Stimulated activated CD8-positive, alpha-beta memory T cell treated with anti-CD3 and anti-CD28 coated beads, Interleukin-12 subunit alpha, Interleukin-12 subunit beta, amount 100 ng/mL, for 24 hours (primary cell): Measurements from ENCODE around the gene STXBP5.

ENCODE experiments used
- DNase-seq: peaks from one replicate; pipeline ENCODE4 v3.0.0-alpha.2; 2020; ENCODE audit errors: extremely low read depth

Gene STXBP5

DNA sequence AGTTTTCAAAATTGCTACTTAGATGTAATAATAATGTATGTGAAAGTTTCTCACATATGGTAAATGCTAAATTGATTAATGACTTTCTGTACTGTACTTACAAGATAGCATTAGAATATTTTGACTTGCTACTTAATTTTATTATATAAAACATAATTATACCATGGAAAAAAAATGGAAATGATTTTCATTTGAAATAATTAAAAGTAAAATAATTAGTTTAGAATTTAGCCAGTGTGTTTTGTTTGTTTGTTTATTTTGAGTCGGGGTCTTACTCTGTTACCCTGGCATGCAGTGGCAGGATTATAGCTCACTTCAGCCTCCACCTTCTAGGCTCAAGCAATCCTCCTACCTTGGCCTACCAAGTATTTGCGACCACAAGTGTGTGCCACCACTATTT is 7.1 kb downstream of the STXBP5 start:
- DNase-seq: no peak

DNA sequence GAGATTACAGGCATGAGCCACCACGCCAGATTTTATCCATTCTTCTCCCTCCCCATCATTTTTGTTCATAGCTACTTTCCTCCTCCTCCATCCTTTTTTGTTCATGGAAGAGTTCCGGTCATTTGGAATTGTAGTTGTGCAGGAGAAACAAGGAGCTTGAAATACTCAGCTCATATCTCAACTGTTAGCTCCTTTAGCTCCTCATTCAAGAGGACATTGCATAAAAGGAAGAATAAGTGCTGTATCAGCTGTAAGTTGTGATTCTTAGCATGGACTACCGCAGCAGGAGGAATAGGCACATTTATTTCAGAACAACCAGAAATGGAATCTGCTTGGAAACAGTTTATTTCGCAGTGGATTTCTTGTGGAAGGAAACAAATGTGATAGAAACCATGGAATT is 7.6 kb downstream of the STXBP5 start:
- DNase-seq: no peak

DNA sequence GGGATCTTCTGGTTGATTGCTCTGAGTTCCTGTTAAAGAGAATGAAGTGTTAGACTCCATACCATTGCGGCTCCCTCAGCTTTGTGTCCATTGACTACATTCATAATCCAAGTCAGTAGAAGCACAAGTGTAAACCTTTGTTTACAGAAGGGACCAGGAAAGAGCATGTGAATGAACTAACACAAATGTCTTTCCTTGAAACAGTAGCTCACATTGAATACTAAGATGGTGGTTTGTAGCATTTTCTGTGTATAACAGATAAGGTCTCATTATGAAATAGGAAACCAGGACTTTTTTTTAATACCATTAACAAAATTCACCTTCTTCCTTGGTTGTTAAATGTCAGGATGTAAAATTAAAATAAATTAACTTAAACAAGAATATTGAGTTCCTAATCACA is 8.4 kb downstream of the STXBP5 start:
- no peak for DNase-seq

DNA sequence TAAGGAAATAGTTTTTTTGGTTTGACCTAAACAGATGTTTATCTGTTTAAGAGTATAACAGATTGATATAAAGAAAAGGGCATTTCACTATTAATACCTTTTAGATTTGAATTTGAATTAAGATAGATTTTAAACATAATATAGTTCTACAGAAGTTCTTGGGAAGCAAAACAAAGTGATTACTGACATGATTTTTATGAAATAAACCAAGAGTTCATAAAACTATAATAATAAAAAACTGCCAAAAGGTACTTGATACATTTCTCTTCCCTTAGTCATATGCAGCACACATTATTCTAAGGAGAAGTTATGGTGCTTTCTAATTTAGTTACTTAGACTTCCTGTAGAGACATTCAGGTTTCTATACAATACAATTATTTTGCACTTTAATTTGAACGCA is 9.6 kb downstream of the STXBP5 start:
- no peak for DNase-seq

DNA sequence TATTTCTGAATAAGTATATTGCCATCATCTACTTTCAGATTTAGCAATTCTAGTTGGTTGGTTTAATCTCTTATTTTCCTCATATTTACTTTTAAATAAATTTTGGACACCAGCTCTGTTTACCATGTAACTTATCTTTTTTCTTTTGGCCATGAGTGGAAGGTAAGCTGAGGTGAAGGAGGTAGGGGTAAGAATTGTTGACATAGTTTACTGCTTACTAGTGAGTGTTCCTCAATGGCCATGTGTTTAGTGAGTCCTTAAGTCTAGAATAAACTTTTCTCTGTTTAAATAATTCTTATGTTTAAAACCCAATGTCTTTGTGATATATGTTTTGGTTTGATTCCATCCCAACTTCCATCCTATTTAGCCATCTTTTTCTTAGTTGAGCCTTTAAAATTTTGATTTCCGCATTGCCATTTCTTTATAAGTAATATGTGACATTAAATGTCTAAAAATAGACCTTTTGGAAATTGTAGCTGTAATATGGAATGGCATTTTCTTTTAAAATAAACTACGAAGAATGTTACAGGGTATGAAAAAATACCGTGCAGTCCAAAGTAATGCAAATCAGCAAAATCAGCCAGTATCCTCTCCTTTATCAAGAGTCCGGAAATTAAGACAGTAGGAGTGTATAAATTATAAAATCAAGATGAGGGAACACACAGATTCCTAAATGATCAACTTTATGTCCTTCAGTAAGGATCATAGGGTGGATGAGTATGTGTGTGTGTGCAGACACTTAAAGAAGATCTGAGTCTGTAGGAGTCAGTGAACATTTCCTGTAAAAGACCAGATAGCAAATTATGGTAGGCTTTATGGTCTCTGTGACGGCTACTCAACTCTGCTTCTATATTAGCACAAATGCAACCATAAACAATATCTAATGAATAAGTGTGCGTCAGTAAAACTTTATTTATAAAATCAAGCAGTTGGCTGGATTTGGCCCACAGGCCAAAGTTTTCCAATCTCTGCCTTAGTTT is 10.3 kb downstream of the STXBP5 start:
- DNase-seq: no peak

DNA sequence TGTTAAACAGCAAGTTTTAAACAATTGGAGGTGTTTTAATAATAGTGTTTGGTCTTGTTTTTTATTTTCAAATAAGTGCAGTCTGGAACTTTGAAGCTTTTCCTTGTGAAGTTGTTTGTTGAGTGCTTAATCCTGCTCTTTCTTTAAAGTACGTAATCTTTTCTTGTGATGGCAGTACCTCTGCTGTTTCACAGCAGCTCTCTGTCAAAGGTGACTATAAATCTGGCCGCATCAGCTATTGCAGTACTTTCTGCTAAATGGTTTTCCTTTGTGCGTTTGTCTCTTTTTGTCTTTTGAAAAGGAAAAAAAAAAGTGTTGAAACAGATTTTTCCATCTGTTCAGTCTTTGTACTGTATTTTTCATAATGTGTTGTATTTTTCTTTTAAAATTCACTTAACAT is 12.7 kb downstream of the STXBP5 start:
- no peak for DNase-seq

DNA sequence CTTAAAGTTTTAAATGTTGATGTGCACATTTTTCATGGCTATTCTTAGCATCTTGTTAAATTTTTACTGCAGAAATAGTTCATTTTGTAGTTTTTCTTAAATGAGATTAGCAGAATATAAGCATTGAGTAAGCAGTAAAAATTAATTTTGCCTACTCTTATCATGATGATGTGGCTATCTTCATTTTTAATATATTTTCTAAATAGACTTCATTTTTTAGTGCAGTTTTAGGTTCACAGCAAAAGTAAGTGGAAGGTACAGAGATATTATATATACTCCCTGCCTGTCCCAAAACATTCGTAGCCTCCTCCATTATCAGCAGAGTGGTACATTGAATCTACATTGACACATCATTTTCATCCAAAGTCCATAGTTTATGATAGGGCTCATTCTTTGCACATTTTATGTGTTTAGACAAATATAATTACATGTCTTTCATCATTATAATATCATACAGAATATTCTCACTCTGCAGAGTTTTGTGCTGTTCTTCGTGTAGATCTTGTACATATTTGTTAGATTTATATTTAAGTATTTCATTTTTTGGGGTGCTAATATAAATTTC is 13.7 kb downstream of the STXBP5 start:
- DNase-seq: no peak

DNA sequence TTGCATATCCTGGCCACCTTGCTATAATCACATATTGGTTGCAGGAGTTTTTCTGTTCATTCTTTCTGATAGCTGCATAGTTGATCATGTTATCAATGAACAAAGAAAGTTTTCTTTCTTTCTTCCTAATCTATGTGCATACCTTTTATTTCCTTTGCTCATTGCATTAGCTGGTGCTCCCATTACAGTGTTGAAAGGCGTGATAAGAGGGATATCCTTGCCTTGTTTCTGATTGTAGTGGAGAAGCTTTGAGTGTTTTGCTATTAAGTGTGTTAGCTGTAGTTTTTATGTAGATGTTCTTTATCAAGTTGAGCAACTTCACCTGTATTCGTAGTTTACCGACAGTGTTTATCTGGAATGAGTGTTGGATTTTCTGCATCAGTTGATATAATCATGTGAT is 14.6 kb downstream of the STXBP5 start:
- DNase-seq: no peak

DNA sequence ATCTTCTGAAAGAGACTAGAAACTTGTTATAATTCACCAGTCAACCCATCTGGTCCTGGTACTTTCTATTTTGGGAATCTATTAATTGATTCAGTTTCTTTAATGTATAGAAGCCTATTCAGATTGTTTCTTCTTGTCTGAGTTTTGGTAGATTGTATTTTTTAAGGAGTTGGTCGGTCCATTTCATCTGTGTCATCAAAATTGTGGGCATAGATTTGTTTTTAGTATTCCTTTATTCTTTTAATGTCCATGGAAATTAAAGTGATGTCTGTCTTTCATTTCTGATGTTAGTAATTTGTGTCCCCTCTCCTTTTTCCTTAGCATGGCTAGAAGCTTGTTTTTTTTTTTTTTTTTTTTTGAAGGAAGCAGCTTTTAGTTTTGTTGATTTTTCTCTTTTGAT is 15.2 kb downstream of the STXBP5 start:
- DNase-seq: no peak

DNA sequence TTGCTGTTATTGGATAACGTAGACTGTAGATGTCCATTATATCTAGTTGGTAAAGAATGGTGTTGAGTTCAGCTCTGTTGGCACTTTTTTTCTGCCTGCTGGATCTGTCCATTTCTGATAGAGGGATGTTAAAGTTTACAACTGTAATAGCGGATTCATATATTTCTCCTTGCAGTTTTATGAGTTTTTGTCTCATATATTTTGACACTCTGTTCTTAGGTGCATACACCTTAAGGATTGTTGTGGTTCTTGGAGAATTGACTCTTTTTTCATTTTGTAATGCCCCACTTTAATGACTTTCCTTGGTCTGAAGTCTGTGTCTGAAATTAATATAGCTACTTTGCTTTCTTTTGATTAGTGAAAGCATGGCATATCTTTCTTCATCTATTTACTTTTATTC is 16.1 kb downstream of the STXBP5 start:
- DNase-seq: no peak

DNA sequence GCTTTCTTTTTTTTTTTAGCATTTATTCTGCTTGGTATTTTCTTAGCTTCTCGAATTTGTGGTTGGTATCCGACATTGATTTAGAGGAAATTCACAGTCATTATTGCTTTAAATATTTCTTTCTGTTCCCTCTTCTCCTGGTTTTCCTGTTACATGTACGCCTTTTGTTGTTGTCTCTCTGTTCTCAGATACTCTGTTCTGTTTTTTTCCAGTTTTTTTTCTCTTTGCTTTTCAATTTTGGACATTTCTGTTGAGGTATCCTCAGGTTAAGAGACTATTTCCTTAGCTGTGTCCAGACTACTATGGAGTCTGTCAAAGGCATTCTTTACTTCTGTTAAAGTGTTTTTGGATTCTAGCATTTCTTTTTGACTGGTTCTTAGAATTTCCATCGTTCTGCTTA is 17.5 kb downstream of the STXBP5 start:
- no peak for DNase-seq

DNA sequence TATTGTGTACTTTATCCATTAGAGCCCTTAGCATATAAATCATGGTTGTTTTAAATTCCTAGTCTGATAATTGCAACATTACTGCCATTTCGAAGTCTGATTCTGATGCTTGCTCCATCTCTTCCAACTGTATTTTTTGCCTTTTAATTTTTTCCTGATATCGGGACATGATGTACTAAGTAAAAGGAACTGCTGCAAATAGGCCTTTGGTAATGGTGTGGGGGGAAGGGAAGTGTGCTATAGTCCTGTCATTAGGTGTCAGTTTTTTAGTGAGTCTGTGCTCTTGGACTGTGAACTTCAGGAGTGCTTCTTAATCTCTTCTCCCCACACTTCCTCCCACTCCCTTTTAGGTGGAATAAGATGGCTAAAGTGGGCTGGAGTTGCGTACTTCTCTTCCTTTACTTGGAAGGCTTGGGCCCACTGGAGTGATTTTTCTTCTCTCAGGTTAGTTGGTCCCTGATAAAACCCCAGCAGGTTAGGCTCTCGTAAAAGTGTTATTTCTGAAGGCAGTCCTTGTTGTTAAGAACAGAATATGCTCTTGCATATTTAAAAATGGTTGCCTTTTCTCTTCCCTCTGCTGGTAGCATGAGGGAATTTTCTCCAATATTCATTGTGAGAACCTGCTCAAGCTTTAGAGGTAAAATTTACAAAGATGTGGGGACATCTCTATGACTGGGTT is 18.1 kb downstream of the STXBP5 start:
- no peak for DNase-seq

DNA sequence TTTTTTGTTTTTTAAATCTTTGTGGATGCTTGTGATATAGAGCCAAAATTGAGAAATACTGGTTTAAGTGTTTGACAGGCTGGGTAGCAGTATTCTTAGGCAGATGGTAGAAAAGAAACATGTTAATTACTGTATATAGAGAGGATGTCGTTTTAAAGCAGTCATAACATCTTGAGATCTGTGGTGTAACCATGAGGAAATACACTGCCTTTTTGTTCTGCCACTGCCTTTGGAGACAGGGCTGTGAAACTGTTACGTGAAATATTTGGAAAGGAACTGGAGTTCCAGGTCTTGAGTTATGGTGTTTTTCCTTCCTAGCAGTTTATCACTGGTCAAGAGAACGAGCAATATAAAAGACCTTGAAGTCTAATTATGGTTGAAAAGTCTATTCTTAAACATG is 19.5 kb downstream of the STXBP5 start:
- DNase-seq: no peak

DNA sequence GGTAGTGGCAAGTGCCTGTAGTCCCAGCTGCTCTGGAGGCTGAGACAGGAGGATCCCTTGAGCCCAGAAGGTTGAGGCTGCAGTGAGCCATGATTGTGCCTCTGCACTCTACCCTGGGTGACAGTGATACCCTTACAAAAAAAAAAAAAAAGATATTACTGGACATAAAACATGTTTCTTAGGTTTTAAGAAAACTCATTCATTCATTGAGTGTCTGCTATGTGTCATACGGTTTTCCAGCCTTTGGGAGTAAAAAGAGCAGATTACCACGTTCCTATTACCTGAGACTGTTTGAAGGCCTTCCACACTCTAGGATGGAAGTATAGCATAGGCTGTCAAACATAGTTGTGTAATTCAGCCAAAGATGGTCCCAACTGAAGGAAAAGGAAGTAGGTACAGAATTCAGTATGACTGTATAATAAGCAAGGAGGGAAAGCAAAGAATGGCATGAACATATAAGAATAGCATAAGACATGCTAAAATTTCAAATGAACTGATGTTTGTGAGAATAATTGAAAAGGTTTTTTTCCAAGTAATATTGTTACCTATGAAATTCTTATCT is 22.0 kb downstream of the STXBP5 start:
- no peak for DNase-seq

DNA sequence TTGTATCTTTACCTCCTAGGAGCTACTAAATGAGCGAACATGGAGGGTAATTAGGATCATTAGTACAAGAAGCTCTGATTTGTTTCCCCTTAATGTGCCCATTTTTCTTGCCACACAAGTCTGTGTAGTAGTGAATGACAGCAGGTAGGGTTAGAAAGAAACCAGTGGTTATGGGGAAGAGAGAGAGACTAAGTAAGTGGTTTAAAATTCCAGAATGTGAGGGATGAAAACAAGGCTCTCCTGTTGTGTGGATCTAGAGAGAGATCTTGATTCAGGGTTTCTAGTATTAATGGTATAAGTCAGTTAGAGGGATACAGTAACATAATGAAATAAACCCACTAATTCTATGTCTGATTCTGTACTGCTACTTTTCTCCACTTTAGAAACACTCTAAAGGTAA is 22.7 kb downstream of the STXBP5 start:
- DNase-seq: no peak

DNA sequence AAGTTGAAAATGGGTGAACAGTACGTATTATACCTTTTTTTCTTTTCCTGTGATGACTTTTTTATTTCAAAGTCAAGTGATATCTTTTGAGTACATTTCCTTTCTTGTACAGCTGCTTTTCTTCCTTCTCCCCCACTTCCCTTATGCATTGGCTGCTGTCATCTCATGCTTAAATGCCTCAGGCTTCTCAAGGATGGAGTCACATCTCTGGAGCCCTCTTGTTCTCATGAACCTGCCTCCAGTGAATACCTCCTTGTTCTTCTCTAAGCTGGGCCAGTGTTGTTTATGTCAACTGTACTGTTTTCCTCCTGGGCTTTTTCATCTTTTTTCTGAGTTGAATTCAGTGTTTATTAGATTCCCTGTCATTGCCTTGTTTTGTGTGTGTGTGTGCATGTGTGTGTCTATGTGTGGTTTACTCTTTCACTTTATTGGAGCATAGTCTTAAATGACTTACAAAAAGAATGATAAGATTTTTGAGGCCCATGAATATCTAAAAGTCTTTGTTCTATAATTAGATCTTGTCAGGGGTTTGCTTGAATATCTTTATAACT is 23.6 kb downstream of the STXBP5 start:
- DNase-seq: no peak

DNA sequence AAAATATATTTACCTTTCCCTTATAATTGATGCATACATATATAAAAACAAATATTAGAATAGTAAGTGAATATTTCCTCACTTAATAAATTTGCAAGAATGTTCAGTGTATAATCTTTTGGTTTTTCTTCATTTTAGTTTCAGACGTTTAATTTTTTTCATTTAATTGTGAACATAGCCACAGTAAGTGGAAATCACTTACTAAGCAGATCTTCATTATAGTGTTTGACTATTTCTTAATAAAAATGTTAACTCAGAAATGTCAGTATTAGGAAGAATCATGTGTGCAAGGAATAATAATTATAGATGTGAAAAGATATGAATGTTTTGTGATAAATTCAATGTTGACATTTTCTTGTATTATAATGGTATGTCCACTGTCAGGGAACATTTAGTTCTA is 27.4 kb downstream of the STXBP5 start:
- no peak for DNase-seq

DNA sequence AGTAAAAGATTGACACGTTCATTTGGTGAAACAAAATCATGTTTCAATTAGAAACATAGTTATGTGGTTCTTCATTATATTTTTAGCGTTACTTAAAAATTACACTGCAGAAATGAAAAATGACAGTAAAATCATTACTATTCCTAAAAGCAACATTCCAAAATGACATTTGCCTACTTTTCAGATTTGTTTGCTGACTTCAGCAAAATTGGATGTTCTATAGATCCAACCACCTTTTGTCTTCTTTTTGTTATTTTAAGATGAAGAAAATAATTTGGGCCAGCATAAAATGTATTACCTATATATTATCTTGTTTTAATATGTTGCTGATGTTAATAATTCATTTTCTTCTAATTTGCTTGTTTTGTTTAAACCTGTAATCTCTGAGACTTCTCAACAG is 30.5 kb downstream of the STXBP5 start:
- DNase-seq: no peak

DNA sequence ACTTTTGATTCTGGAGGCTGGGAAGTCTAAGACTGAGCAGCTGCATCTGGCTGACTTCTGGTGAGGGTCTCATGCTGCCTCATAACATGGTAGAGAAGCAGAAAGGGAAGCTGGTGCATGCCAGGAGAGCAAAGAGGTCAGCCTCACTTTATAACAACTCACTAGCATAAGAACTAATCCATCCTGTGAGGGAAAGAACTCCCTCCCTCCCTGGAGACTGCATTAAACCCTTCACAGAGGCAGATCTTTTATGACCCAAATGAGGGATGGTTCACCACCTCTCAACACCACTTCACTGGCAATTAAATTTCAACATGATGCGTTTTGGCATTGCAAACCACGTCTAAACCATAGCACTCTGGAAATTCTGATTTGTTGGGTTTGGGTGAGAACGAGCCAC is 33.9 kb downstream of the STXBP5 start:
- DNase-seq: no peak

DNA sequence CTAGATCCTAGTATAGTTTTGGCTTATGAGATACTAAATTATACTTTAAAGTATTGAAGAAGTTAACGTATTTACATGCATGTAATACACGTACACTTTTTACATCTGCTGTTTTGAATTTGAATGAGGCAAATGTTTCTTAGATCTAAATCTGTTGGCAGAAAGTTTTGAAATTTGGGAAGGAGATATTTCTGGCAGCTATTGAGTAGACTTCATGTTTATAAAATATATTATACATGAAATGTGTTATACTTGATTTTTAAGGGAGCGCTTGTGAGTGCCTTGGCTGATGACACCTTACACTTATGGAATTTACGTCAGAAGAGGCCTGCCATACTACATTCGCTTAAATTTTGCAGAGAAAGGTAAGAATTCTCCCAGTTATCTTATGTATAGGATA is 34.7 kb downstream of the STXBP5 start:
- no peak for DNase-seq

DNA sequence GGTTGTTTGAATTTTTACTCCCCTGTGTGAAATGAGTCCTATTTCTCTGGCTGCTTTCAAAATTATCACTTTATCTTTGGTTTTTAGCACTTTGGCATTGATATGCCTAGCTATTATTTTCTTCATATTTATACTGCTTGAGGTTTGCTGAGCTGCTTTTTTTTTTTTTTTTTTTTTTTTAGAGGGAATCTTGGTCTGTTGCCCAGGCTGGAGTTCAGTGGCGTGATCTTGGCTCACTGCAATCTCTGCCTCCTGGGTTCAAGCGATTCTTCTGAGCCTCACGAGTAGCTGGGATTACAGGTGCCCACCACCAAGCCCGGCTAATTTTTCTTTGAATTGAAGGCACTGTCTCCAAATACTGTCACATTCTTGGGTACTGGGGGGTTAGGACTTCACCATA is 40.6 kb downstream of the STXBP5 start:
- DNase-seq: no peak

DNA sequence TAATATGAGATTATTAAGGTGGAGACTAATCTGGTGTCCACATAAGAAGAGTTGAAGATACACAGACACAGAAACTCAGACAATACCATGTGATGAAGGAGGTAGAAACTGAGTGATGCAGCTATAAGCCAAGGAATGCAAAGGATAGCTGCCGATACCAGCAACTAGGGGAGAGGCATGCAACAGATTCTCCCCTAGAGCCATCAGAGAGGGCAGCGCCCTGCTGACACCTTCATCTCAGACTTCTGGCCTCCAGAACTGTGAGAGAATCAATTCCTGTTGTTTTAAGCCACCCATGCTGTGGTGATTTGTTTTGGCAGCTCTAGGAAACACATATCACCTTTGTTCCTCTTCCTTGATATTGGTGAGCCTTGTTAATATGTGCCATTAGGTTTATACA is 41.5 kb downstream of the STXBP5 start:
- DNase-seq: no peak
